H9 (cell line): ENCODE measurements around the gene BRMS1. TPM values are rescaled to one million over a fixed set of nuclear protein-coding genes. Genes with fewer than 3 reads are reported as not detected.

Source experiments
- DNase-seq: peaks from one replicate; pipeline ENCODE4 v3.0.0-alpha.2; 2017
- H2AFZ ChIP-seq: one replicate; pipeline ENCODE4 v1.6.1; 2013; ENCODE audit warnings: mild to moderate bottlenecking, low read length, control low read depth, moderate library complexity
- H2AK5ac ChIP-seq: 2 replicates; pipeline ENCODE4 v1.6.1; 2013; ENCODE audit warnings: low read length, control low read depth, mixed read lengths; ENCODE audit not compliant: insufficient read length
- H2BK120ac ChIP-seq: one replicate; pipeline ENCODE4 v1.6.1; 2013; ENCODE audit warnings: low read depth, mild to moderate bottlenecking, low read length, control low read depth, inconsistent platforms; ENCODE audit not compliant: poor library complexity, severe bottlenecking
- H2BK12ac ChIP-seq: 2 replicates; pipeline ENCODE4 v1.6.1; 2013; ENCODE audit warnings: low read length, control low read depth, mixed read lengths, low read depth; ENCODE audit not compliant: insufficient read length
- H2BK15ac ChIP-seq: 2 replicates; pipeline ENCODE4 v1.6.1; 2013; ENCODE audit warnings: low read depth, low read length, control low read depth
- H2BK20ac ChIP-seq: one replicate; pipeline ENCODE4 v1.6.1; 2013; ENCODE audit warnings: low read depth, mild to moderate bottlenecking, low read length, control low read depth, inconsistent platforms; ENCODE audit not compliant: poor library complexity, severe bottlenecking
- H2BK5ac ChIP-seq: 2 replicates; pipeline ENCODE4 v1.6.1; 2013; ENCODE audit warnings: low read length, control low read depth, mixed read lengths; ENCODE audit not compliant: insufficient read length
- H3K14ac ChIP-seq: 2 replicates; pipeline ENCODE4 v1.6.1; 2013; ENCODE audit warnings: low read length, control low read depth; ENCODE audit not compliant: insufficient read depth
- H3K18ac ChIP-seq: 2 replicates; pipeline ENCODE4 v1.6.1; 2013; ENCODE audit warnings: low read depth, mild to moderate bottlenecking, mixed read lengths, low read length, control low read depth; ENCODE audit not compliant: insufficient read length
- H3K23ac ChIP-seq: 2 replicates; pipeline ENCODE4 v1.6.1; 2013; ENCODE audit warnings: low read length, control low read depth, mixed read lengths, low read depth; ENCODE audit not compliant: insufficient read length
- H3K23me2 ChIP-seq: 2 replicates; pipeline ENCODE4 v1.6.1; 2013; ENCODE audit warnings: low read depth, mild to moderate bottlenecking, mixed read lengths, low read length, control low read depth; ENCODE audit not compliant: insufficient read length, poor library complexity, severe bottlenecking
- H3K27ac ChIP-seq: 2 replicates; pipeline ENCODE4 v1.5.1; 2013; ENCODE audit warnings: low read length, control low read depth, mixed read lengths, low read depth; ENCODE audit not compliant: insufficient read length
- H3K27me3 ChIP-seq: 2 replicates; pipeline ENCODE4 v1.6.1; 2013; ENCODE audit warnings: low read length, control low read depth, inconsistent platforms; ENCODE audit not compliant: insufficient read depth
- H3K4ac ChIP-seq: 2 replicates; pipeline ENCODE4 v1.6.1; 2013; ENCODE audit warnings: low read depth, mild to moderate bottlenecking, control low read depth, inconsistent platforms, low read length, moderate library complexity
- H3K4me1 ChIP-seq: 2 replicates; pipeline ENCODE4 v1.6.1; 2013; ENCODE audit warnings: low read length, control low read depth, inconsistent platforms; ENCODE audit not compliant: insufficient read depth
- H3K4me2 ChIP-seq: 2 replicates; pipeline ENCODE4 v1.6.1; 2013; ENCODE audit warnings: low read length, control low read depth, mixed read lengths; ENCODE audit not compliant: insufficient read length, insufficient read depth
- H3K56ac ChIP-seq: 2 replicates; pipeline ENCODE4 v1.6.1; 2013; ENCODE audit warnings: low read depth, mild to moderate bottlenecking, mixed read lengths, low read length, control low read depth; ENCODE audit not compliant: insufficient read length
- H3K79me1 ChIP-seq: 2 replicates; pipeline ENCODE4 v1.6.1; 2013; ENCODE audit warnings: low read depth, mild to moderate bottlenecking, moderate library complexity, low read length, control low read depth, inconsistent platforms; ENCODE audit not compliant: insufficient read depth, poor library complexity, severe bottlenecking
- H3K79me2 ChIP-seq: 2 replicates; pipeline ENCODE4 v1.6.1; 2013; ENCODE audit warnings: low read length, control low read depth, inconsistent platforms; ENCODE audit not compliant: insufficient read depth
- H3K9ac ChIP-seq: 2 replicates; pipeline ENCODE4 v1.6.1; 2013; ENCODE audit warnings: low read length, control low read depth, mixed read lengths; ENCODE audit not compliant: insufficient read length; ENCODE audit errors: extremely low read depth
- H3K9me3 ChIP-seq: one replicate; pipeline ENCODE4 v1.6.1; 2013; ENCODE audit warnings: low read depth, low read length, inconsistent platforms; ENCODE audit not compliant: control insufficient read depth
- H3T11ph ChIP-seq: one replicate; pipeline ENCODE4 v1.6.1; 2013; ENCODE audit warnings: mild to moderate bottlenecking, low read length, control low read depth, inconsistent platforms
- H4K20me1 ChIP-seq: one replicate; pipeline ENCODE4 v1.6.1; 2013; ENCODE audit not compliant: control insufficient read depth, insufficient read length, insufficient read depth
- H4K5ac ChIP-seq: 2 replicates; pipeline ENCODE4 v1.6.1; 2013; ENCODE audit warnings: low read depth, mild to moderate bottlenecking, mixed read lengths, low read length, control low read depth; ENCODE audit not compliant: insufficient read length
- H4K8ac ChIP-seq: replicated peaks from 2 replicates; pipeline ENCODE4 v1.6.1; 2013; ENCODE audit warnings: low read length, control low read depth, mixed read lengths, low read depth; ENCODE audit not compliant: insufficient read length
- H4K91ac ChIP-seq: 2 replicates; pipeline ENCODE4 v1.6.1; 2013; ENCODE audit warnings: low read depth, mild to moderate bottlenecking, moderate library complexity, mixed read lengths, low read length, control low read depth; ENCODE audit not compliant: insufficient read length
- H3K27ac Mint-ChIP-seq, 3 experiments: 2 replicates in 2 of 3; 3 replicates in 1 of 3; pipeline ENCODE4 v1.8.0; 2020 to 2021; ENCODE audit warnings: mixed read lengths in 3 of 3, mild to moderate bottlenecking in 1 of 3, moderate library complexity in 1 of 3
- H3K27me3 Mint-ChIP-seq: 2 replicates; pipeline ENCODE4 v1.8.0; 2021; ENCODE audit warnings: low read depth, mild to moderate bottlenecking, moderate library complexity, mixed read lengths
- H3K36me3 Mint-ChIP-seq, 3 experiments: 2 replicates in 2 of 3; 3 replicates in 1 of 3; pipeline ENCODE4 v1.8.0; 2020 to 2021; ENCODE audit warnings: low read depth in 3 of 3, mixed read lengths in 3 of 3; ENCODE audit not compliant: insufficient read depth in 1 of 3
- H3K4me1 Mint-ChIP-seq, 2 experiments: 2 replicates each; pipeline ENCODE4 v1.8.0; 2020; ENCODE audit warnings: mixed read lengths in 2 of 2
- H3K4me3 Mint-ChIP-seq, 2 experiments: 2 replicates in 1 of 2; 3 replicates in 1 of 2; pipeline ENCODE4 v1.8.0; 2020 to 2021; ENCODE audit warnings: mild to moderate bottlenecking in 2 of 2, mixed read lengths in 2 of 2, moderate library complexity in 1 of 2
- H3K9me3 Mint-ChIP-seq, 2 experiments: 2 replicates in 1 of 2; 3 replicates in 1 of 2; pipeline ENCODE4 v1.8.0; 2020; ENCODE audit warnings: mild to moderate bottlenecking in 2 of 2, mixed read lengths in 2 of 2, moderate library complexity in 1 of 2
- WGBS: extraction: QIAGEN DNeasy Blood & Tissue Kit; methylation state at CpG from one replicate; pipeline ENCODE4 v1.1.7; 2013; ENCODE audit warnings: missing lambda C conversion rate, low lambda C conversion rate, mixed read lengths; ENCODE audit not compliant: insufficient read length; ENCODE audit errors: extremely low coverage; 5-methylcytosine and 5-hydroxymethylcytosine counted together
- total RNA-seq: library from RNA; stranded (reverse); gene quantifications from 2 replicates; pipeline ENCODE4 v1.2.1, GENCODE V29; 2021
- TF ChIP-seq, protein P1 (sequence below): fragments of 200-600 bp; sonication (generic); conservative IDR thresholded peaks from 3 replicates; pipeline ENCODE4 v1.8.0; 2021; ENCODE audit warnings: antibody characterized with exemption, mild to moderate bottlenecking

Gene BRMS1
- total RNA-seq, 1 experiment from 2014 or later = 50.1 TPM

DNA sequence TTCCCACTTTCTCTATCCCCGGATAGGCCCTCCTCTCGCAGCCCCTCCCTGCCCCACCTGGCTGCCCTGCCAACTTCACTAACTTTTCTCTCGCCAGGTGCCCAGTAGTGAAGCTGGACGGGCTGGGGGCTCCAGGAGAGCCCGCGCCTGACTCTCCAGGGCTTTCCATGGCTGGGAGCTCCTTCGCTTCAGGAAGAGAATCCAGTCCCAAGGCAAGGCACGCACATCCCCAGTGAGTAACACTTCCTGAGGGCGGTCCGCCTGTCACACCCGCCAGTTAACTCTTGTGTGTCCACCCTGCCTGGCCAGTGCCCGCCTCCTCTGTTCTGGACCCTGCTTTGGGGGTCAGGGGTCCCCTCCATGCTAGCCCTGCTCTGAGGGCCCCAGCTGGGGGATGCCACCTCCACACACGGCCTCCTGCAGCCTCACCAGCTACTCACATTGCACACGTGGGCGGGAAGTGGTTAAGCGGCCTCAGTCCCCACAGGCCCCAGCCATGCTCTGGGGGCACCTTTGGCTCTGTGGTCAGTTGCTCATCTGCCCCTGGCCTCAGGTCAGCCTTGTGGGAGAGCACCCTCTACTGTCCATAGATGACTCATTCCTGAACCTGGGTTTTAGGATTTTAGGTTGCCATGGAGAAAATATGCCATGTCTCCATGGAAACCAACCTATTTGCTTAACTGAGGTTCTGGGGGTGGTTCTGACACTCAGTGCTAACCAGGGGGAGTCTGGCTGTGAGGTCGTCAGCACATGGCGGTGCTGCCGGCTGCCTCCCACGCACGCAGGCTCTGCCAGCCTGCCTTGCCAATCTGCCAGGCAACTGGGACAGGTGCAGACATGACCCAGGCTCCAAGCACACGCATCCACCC is 8.4 kb downstream of the BRMS1 start, which contains the start of gene RIN1:
RIN1 (minus strand) TSS at position 201 of the 869 bp plus-strand sequence; CDS start at position 169, 32 bp downstream.
- no peaks in the 10 kb centered on the region for H3K23me2 ChIP-seq
- H3T11ph ChIP-seq = no peak within 1 kb of the TSS
- Mint-ChIP-seq H3K27me3 (peaks cover 4% of the 10 kb centered on the region), H3K9me3 (no peaks in the 10 kb centered on the region), H3K4me3 (peak within 1 kb of the TSS; percentile 83 to 86), H3K36me3 (peaks cover 8 to 33% (median 20%) of the 10 kb centered on the region in 3 experiments; a peak in 6 of 7 replicates), H3K4me1 (peaks cover 20 to 21% of the 10 kb centered on the region in 2 experiments), H3K27ac (peak within 1 kb of the TSS in 2 of 3 experiments; percentile 44 to 92; a peak in 5 of 7 replicates)
- H3K4me1 ChIP-seq = no peaks in the 10 kb centered on the region
- no peak within 1 kb of the TSS for H2BK5ac ChIP-seq
- TF ChIP-seq, protein P1, sequence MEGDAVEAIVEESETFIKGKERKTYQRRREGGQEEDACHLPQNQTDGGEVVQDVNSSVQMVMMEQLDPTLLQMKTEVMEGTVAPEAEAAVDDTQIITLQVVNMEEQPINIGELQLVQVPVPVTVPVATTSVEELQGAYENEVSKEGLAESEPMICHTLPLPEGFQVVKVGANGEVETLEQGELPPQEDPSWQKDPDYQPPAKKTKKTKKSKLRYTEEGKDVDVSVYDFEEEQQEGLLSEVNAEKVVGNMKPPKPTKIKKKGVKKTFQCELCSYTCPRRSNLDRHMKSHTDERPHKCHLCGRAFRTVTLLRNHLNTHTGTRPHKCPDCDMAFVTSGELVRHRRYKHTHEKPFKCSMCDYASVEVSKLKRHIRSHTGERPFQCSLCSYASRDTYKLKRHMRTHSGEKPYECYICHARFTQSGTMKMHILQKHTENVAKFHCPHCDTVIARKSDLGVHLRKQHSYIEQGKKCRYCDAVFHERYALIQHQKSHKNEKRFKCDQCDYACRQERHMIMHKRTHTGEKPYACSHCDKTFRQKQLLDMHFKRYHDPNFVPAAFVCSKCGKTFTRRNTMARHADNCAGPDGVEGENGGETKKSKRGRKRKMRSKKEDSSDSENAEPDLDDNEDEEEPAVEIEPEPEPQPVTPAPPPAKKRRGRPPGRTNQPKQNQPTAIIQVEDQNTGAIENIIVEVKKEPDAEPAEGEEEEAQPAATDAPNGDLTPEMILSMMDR = peak; percentile 59
- no CpG with 5 or more reads among the region's 22 CpGs for WGBS
- H2AFZ ChIP-seq = no peak within 1 kb of the TSS
- H3K9me3 ChIP-seq = no peaks in the 10 kb centered on the region
- H2BK15ac ChIP-seq = no peak within 1 kb of the TSS
- no peak within 1 kb of the TSS for H2BK120ac ChIP-seq
- DNase-seq = peak; percentile 84
- H3K27me3 ChIP-seq = no peaks in the 10 kb centered on the region; the same call in 1 of the 2 replicates
- H4K91ac ChIP-seq = no peak within 1 kb of the TSS
- H2AK5ac ChIP-seq = no peak within 1 kb of the TSS
- no peaks in the 10 kb centered on the region for H3K79me1 ChIP-seq
- peak within 1 kb of the TSS; percentile 30 for H3K4me2 ChIP-seq
- no peak within 1 kb of the TSS for H3K23ac ChIP-seq
- H3K4ac ChIP-seq = no peak within 1 kb of the TSS
- peak within 1 kb of the TSS; percentile 41 for H3K14ac ChIP-seq
- no peak within 1 kb of the TSS for H4K5ac ChIP-seq
- no peak within 1 kb of the TSS for H4K8ac ChIP-seq
- no peak within 1 kb of the TSS for H3K27ac ChIP-seq
- H3K79me2 ChIP-seq = no peaks in the 10 kb centered on the region
- H4K20me1 ChIP-seq = no peaks in the 10 kb centered on the region
- no peak within 1 kb of the TSS for H3K56ac ChIP-seq
- H2BK12ac ChIP-seq = no peak within 1 kb of the TSS
- H3K18ac ChIP-seq = peak within 1 kb of the TSS; percentile 65
- peak within 1 kb of the TSS; percentile 2 for H3K9ac ChIP-seq
- no peak within 1 kb of the TSS for H2BK20ac ChIP-seq
